H9 (cell line): ENCODE data around the gene CAMK2N2. TPM values are rescaled to one million over a fixed set of nuclear protein-coding genes. Genes with fewer than 3 reads are reported as not detected.

Source experiments
- DNase-seq: peaks from one replicate; pipeline ENCODE4 v3.0.0-alpha.2; 2017
- H2AFZ ChIP-seq: one replicate; pipeline ENCODE4 v1.6.1; 2013; ENCODE audit warnings: mild to moderate bottlenecking, low read length, control low read depth, moderate library complexity
- H2AK5ac ChIP-seq: 2 replicates; pipeline ENCODE4 v1.6.1; 2013; ENCODE audit warnings: low read length, control low read depth, mixed read lengths; ENCODE audit not compliant: insufficient read length
- H2BK120ac ChIP-seq: one replicate; pipeline ENCODE4 v1.6.1; 2013; ENCODE audit warnings: low read depth, mild to moderate bottlenecking, low read length, control low read depth, inconsistent platforms; ENCODE audit not compliant: poor library complexity, severe bottlenecking
- H2BK12ac ChIP-seq: 2 replicates; pipeline ENCODE4 v1.6.1; 2013; ENCODE audit warnings: low read length, control low read depth, mixed read lengths, low read depth; ENCODE audit not compliant: insufficient read length
- H2BK15ac ChIP-seq: 2 replicates; pipeline ENCODE4 v1.6.1; 2013; ENCODE audit warnings: low read depth, low read length, control low read depth
- H2BK20ac ChIP-seq: one replicate; pipeline ENCODE4 v1.6.1; 2013; ENCODE audit warnings: low read depth, mild to moderate bottlenecking, low read length, control low read depth, inconsistent platforms; ENCODE audit not compliant: poor library complexity, severe bottlenecking
- H2BK5ac ChIP-seq: 2 replicates; pipeline ENCODE4 v1.6.1; 2013; ENCODE audit warnings: low read length, control low read depth, mixed read lengths; ENCODE audit not compliant: insufficient read length
- H3K14ac ChIP-seq: 2 replicates; pipeline ENCODE4 v1.6.1; 2013; ENCODE audit warnings: low read length, control low read depth; ENCODE audit not compliant: insufficient read depth
- H3K18ac ChIP-seq: 2 replicates; pipeline ENCODE4 v1.6.1; 2013; ENCODE audit warnings: low read depth, mild to moderate bottlenecking, mixed read lengths, low read length, control low read depth; ENCODE audit not compliant: insufficient read length
- H3K23ac ChIP-seq: 2 replicates; pipeline ENCODE4 v1.6.1; 2013; ENCODE audit warnings: low read length, control low read depth, mixed read lengths, low read depth; ENCODE audit not compliant: insufficient read length
- H3K23me2 ChIP-seq: 2 replicates; pipeline ENCODE4 v1.6.1; 2013; ENCODE audit warnings: low read depth, mild to moderate bottlenecking, mixed read lengths, low read length, control low read depth; ENCODE audit not compliant: insufficient read length, poor library complexity, severe bottlenecking
- H3K27ac ChIP-seq: 2 replicates; pipeline ENCODE4 v1.5.1; 2013; ENCODE audit warnings: low read length, control low read depth, mixed read lengths, low read depth; ENCODE audit not compliant: insufficient read length
- H3K27me3 ChIP-seq: 2 replicates; pipeline ENCODE4 v1.6.1; 2013; ENCODE audit warnings: low read length, control low read depth, inconsistent platforms; ENCODE audit not compliant: insufficient read depth
- H3K4ac ChIP-seq: 2 replicates; pipeline ENCODE4 v1.6.1; 2013; ENCODE audit warnings: low read depth, mild to moderate bottlenecking, control low read depth, inconsistent platforms, low read length, moderate library complexity
- H3K4me1 ChIP-seq: 2 replicates; pipeline ENCODE4 v1.6.1; 2013; ENCODE audit warnings: low read length, control low read depth, inconsistent platforms; ENCODE audit not compliant: insufficient read depth
- H3K4me2 ChIP-seq: 2 replicates; pipeline ENCODE4 v1.6.1; 2013; ENCODE audit warnings: low read length, control low read depth, mixed read lengths; ENCODE audit not compliant: insufficient read length, insufficient read depth
- H3K56ac ChIP-seq: 2 replicates; pipeline ENCODE4 v1.6.1; 2013; ENCODE audit warnings: low read depth, mild to moderate bottlenecking, mixed read lengths, low read length, control low read depth; ENCODE audit not compliant: insufficient read length
- H3K79me1 ChIP-seq: 2 replicates; pipeline ENCODE4 v1.6.1; 2013; ENCODE audit warnings: low read depth, mild to moderate bottlenecking, moderate library complexity, low read length, control low read depth, inconsistent platforms; ENCODE audit not compliant: insufficient read depth, poor library complexity, severe bottlenecking
- H3K79me2 ChIP-seq: 2 replicates; pipeline ENCODE4 v1.6.1; 2013; ENCODE audit warnings: low read length, control low read depth, inconsistent platforms; ENCODE audit not compliant: insufficient read depth
- H3K9ac ChIP-seq: 2 replicates; pipeline ENCODE4 v1.6.1; 2013; ENCODE audit warnings: low read length, control low read depth, mixed read lengths; ENCODE audit not compliant: insufficient read length; ENCODE audit errors: extremely low read depth
- H3K9me3 ChIP-seq: one replicate; pipeline ENCODE4 v1.6.1; 2013; ENCODE audit warnings: low read depth, low read length, inconsistent platforms; ENCODE audit not compliant: control insufficient read depth
- H3T11ph ChIP-seq: one replicate; pipeline ENCODE4 v1.6.1; 2013; ENCODE audit warnings: mild to moderate bottlenecking, low read length, control low read depth, inconsistent platforms
- H4K20me1 ChIP-seq: one replicate; pipeline ENCODE4 v1.6.1; 2013; ENCODE audit not compliant: control insufficient read depth, insufficient read length, insufficient read depth
- H4K5ac ChIP-seq: 2 replicates; pipeline ENCODE4 v1.6.1; 2013; ENCODE audit warnings: low read depth, mild to moderate bottlenecking, mixed read lengths, low read length, control low read depth; ENCODE audit not compliant: insufficient read length
- H4K8ac ChIP-seq: replicated peaks from 2 replicates; pipeline ENCODE4 v1.6.1; 2013; ENCODE audit warnings: low read length, control low read depth, mixed read lengths, low read depth; ENCODE audit not compliant: insufficient read length
- H4K91ac ChIP-seq: 2 replicates; pipeline ENCODE4 v1.6.1; 2013; ENCODE audit warnings: low read depth, mild to moderate bottlenecking, moderate library complexity, mixed read lengths, low read length, control low read depth; ENCODE audit not compliant: insufficient read length
- H3K27ac Mint-ChIP-seq, 3 experiments: 2 replicates in 2 of 3; 3 replicates in 1 of 3; pipeline ENCODE4 v1.8.0; 2020 to 2021; ENCODE audit warnings: mixed read lengths in 3 of 3, mild to moderate bottlenecking in 1 of 3, moderate library complexity in 1 of 3
- H3K27me3 Mint-ChIP-seq: 2 replicates; pipeline ENCODE4 v1.8.0; 2021; ENCODE audit warnings: low read depth, mild to moderate bottlenecking, moderate library complexity, mixed read lengths
- H3K36me3 Mint-ChIP-seq, 3 experiments: 2 replicates in 2 of 3; 3 replicates in 1 of 3; pipeline ENCODE4 v1.8.0; 2020 to 2021; ENCODE audit warnings: low read depth in 3 of 3, mixed read lengths in 3 of 3; ENCODE audit not compliant: insufficient read depth in 1 of 3
- H3K4me1 Mint-ChIP-seq, 2 experiments: 2 replicates each; pipeline ENCODE4 v1.8.0; 2020; ENCODE audit warnings: mixed read lengths in 2 of 2
- H3K4me3 Mint-ChIP-seq, 2 experiments: 2 replicates in 1 of 2; 3 replicates in 1 of 2; pipeline ENCODE4 v1.8.0; 2020 to 2021; ENCODE audit warnings: mild to moderate bottlenecking in 2 of 2, mixed read lengths in 2 of 2, moderate library complexity in 1 of 2
- H3K9me3 Mint-ChIP-seq, 2 experiments: 2 replicates in 1 of 2; 3 replicates in 1 of 2; pipeline ENCODE4 v1.8.0; 2020; ENCODE audit warnings: mild to moderate bottlenecking in 2 of 2, mixed read lengths in 2 of 2, moderate library complexity in 1 of 2
- WGBS: extraction: QIAGEN DNeasy Blood & Tissue Kit; methylation state at CpG from one replicate; pipeline ENCODE4 v1.1.7; 2013; ENCODE audit warnings: missing lambda C conversion rate, low lambda C conversion rate, mixed read lengths; ENCODE audit not compliant: insufficient read length; ENCODE audit errors: extremely low coverage; 5-methylcytosine and 5-hydroxymethylcytosine counted together
- total RNA-seq: library from RNA; stranded (reverse); gene quantifications from 2 replicates; pipeline ENCODE4 v1.2.1, GENCODE V29; 2021
- TF ChIP-seq, protein P1 (sequence below): fragments of 200-600 bp; sonication (generic); conservative IDR thresholded peaks from 3 replicates; pipeline ENCODE4 v1.8.0; 2021; ENCODE audit warnings: antibody characterized with exemption, mild to moderate bottlenecking

Gene CAMK2N2
- total RNA-seq, 1 experiment from 2014 or later = 12.6 TPM

DNA sequence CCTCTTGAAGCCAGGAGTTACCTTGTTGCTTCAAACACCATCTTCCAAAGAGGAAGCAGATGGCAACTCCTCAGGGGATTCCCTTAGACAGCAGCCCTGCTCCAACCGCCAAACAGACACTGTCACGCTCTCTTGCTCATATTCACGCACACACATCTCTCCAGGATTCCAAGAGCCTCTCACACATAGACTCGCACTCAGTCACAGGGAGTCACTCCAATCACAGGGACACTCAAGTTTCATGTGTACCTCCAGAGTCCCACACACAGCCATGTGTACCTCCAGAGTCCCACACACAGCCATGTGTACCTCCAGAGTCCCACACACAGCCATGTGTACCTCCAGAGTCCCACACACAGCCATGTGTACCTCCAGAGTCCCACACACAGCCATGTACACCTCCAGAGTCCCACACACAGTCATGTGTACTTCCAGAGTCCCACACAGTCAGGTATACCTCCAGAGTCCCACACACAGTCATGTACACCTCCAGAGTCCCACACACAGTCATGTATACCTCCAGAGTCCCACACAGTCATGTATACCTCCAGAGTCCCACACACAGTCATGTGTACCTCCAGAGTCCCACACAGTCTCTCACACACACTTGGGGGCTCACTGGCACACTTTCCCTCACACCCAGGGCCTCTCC is 25.8 kb downstream of the CAMK2N2 start:
- no peak overlapping the region for H3K27ac ChIP-seq
- H2AK5ac ChIP-seq = no peak overlapping the region
- Mint-ChIP-seq H3K27me3 (peaks cover 32% of the 10 kb centered on the region), H3K4me3 (no peak overlapping the region), H3K36me3 (no peaks in the 10 kb centered on the region; a peak in 1 of 7 replicates), H3K27ac (no peak overlapping the region), H3K4me1 (peaks cover 0 to 8% of the 10 kb centered on the region in 2 experiments; a peak in 3 of 4 replicates), H3K9me3 (no peaks in the 10 kb centered on the region)
- no peak overlapping the region for H3K9ac ChIP-seq
- no peak overlapping the region for H4K91ac ChIP-seq
- H3K79me1 ChIP-seq = no peaks in the 10 kb centered on the region
- no peak overlapping the region for H2BK120ac ChIP-seq
- no peak overlapping the region for H3K56ac ChIP-seq
- H3K9me3 ChIP-seq = no peaks in the 10 kb centered on the region
- H3K23me2 ChIP-seq = peaks cover 5% of the 10 kb centered on the region
- H4K20me1 ChIP-seq = no peaks in the 10 kb centered on the region
- H3K27me3 ChIP-seq = peaks cover 19% of the 10 kb centered on the region
- H2BK5ac ChIP-seq = no peak overlapping the region
- H4K8ac ChIP-seq = no peak overlapping the region
- H2BK12ac ChIP-seq = no peak overlapping the region
- WGBS = no CpG with 5 or more reads among the region's 4 CpGs
- H3K14ac ChIP-seq = no peak overlapping the region
- no peak overlapping the region for H3K4ac ChIP-seq
- no peak overlapping the region for H3K4me2 ChIP-seq
- no peaks in the 10 kb centered on the region for H3K4me1 ChIP-seq
- TF ChIP-seq, protein P1, sequence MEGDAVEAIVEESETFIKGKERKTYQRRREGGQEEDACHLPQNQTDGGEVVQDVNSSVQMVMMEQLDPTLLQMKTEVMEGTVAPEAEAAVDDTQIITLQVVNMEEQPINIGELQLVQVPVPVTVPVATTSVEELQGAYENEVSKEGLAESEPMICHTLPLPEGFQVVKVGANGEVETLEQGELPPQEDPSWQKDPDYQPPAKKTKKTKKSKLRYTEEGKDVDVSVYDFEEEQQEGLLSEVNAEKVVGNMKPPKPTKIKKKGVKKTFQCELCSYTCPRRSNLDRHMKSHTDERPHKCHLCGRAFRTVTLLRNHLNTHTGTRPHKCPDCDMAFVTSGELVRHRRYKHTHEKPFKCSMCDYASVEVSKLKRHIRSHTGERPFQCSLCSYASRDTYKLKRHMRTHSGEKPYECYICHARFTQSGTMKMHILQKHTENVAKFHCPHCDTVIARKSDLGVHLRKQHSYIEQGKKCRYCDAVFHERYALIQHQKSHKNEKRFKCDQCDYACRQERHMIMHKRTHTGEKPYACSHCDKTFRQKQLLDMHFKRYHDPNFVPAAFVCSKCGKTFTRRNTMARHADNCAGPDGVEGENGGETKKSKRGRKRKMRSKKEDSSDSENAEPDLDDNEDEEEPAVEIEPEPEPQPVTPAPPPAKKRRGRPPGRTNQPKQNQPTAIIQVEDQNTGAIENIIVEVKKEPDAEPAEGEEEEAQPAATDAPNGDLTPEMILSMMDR = no peak
- H3K18ac ChIP-seq = no peak overlapping the region
- no peak overlapping the region for H3K23ac ChIP-seq
- H2BK15ac ChIP-seq = no peak overlapping the region
- H2AFZ ChIP-seq = no peak overlapping the region
- H4K5ac ChIP-seq = no peak overlapping the region
- DNase-seq = no peak
- no peaks in the 10 kb centered on the region for H3K79me2 ChIP-seq
- H3T11ph ChIP-seq = no peak overlapping the region
- H2BK20ac ChIP-seq = no peak overlapping the region
